NK-92 treated with Interleukin-12 subunit alpha and Interleukin-12 subunit beta, amount 100 ng/mL, for 24 hours (cell line): ENCODE results near the gene MTHFR.

Experiments used
- DNase-seq: peaks from one replicate; lab custom pipeline; 2025; lab: John Stamatoyannopoulos, UW

The MTHFR gene

DNA sequence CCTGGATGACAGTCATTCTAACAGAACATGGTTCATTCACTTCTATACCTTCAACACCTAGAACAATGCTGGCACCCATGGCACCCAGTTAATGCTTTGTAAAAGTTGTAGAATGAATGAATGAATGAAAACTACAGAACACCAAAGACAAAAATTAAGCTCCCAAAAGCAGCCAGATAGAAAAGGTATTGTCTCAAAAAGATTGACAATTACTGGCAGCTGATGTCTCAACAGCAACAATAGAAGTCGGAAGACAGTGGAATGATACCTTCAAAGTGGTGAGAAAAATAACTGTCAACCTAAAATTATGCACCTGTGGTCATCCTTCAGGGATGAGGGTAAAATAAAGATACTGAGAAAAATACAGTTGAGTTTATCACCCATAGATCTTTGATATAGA lies 48.7 kb downstream of the MTHFR start:
- DNase-seq: no peak

DNA sequence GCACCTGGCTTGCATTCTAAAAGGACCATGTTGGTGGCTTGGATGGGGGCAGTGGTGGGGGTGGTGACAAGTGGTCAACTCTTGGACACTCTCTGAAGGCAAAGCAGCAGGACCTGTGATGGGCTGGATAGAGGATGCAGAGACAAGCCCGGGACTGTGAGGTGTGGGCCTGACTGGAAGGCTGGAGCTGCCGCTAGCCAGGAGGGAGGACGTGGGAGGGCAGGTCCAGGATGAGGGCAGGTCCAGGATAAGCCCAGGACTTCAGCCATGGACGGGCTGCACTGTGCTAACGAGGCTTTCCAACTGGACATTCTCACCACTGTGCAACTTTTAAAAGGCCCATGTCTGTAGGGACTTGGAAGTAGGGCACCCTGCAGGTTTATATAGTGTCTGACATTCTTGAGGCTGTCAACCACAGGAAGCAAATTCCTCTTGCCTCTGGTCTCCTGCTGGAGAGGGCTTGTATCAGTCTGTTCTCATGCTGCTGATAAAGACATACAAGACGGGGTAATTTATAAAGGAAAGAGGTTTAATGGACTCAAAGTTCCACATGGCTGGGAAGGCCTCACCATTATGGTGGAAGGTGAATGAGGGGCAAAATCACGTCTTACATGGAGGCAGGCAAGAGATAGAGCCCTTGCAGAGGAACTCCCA lies 52.1 kb downstream of the MTHFR start:
- DNase-seq: no peak

DNA sequence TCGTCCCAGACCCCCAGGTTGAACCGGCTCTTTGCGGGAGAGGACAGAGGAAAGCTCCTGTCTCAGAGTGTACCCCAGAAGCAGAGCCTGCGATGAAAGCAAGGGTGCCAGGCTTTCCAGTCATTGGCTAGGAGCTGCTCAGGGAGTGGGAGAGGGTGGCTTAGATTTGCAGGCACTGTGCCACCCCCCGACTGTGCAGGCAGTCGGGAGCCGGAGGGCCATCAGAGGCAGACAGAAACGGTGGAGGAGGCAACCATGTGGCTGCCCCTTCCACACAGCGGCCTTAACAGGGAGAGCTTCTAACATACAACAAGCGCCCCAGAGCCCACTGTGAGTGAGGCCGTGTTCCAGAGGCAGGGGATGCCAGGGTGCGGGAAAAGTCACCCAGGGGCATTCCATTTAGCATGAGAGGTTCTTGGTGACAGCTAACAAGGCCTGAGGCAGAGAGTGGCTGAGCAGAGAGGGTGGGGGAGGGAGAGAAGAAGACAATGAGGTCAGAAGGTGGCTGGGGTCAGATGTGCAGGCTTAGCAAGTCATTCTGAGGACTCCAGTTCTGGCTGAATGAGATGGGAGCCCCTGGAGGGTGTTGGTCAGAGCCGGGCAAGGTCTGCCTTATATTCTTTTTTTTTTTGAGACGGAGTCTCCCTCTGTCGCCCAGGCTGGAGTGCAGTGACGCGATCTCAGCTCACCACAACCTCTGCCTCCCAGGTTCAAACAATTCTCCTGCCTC lies 53.2 kb downstream of the MTHFR start:
- no peak for DNase-seq

DNA sequence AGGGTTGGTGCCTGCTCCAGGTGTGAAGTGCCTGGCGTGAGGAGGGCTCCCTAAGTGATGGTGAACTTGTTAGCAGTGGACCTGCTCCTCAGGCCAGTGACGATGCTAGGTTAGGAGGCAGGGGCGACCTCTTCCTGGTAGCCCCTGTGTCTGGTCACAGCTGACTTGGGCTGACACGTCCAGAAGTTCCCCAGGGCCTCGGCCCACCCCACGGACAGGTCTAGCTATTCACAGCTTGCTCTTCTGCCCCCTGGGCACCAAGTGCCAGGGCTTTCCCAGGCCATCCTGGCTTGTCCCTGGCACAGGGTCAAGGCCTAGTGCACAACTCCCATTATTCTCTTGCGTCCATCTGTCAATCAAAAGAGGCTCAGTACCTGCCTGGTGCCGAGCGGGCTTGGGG lies 54.7 kb downstream of the MTHFR start:
- no peak for DNase-seq

DNA sequence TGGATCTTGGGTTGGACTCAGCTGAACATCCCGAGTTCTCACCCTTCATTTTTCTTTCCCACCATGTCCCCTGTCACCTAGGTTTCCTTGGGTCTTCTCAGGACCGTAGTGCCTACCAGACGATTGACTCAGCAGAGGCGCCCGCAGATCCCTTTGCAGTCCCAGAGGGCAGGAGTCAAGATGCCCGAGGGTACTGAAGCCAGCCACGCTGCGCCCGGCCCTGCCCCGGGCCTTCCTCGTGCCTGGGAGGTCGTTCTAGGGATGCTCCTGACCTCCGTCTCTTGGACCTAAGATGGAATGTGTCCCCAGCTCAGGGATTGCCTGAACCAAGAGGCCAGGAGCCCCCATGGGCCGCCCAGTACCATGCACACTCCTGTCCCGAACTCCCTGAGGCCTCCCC lies 55.8 kb downstream of the MTHFR start:
- no peak for DNase-seq

DNA sequence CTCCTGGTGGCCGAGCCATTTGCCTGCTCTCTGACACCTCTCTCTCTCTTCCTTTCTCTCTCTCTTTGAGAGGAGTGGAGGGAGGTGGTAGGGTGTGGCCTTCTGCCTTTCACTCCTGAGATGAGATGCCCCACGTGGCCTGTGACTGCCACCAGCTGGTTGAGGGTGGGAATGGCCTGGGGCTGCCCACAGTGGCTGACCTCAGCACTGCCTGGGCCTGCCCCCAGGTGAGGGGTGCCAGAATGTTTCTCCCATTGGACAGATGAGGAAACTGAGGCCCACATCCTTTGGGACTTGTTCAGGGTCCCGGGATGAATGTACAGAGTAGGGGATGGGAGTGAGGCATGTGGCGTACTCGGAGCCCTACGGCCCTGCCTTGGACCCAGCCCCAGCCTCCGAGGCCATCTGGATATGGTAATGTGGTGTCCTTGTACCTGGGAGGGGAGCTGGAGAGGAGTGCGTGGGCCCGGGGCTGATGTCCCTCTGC lies 56.5 kb downstream of the MTHFR start:
- peak; percentile 78 for DNase-seq

DNA sequence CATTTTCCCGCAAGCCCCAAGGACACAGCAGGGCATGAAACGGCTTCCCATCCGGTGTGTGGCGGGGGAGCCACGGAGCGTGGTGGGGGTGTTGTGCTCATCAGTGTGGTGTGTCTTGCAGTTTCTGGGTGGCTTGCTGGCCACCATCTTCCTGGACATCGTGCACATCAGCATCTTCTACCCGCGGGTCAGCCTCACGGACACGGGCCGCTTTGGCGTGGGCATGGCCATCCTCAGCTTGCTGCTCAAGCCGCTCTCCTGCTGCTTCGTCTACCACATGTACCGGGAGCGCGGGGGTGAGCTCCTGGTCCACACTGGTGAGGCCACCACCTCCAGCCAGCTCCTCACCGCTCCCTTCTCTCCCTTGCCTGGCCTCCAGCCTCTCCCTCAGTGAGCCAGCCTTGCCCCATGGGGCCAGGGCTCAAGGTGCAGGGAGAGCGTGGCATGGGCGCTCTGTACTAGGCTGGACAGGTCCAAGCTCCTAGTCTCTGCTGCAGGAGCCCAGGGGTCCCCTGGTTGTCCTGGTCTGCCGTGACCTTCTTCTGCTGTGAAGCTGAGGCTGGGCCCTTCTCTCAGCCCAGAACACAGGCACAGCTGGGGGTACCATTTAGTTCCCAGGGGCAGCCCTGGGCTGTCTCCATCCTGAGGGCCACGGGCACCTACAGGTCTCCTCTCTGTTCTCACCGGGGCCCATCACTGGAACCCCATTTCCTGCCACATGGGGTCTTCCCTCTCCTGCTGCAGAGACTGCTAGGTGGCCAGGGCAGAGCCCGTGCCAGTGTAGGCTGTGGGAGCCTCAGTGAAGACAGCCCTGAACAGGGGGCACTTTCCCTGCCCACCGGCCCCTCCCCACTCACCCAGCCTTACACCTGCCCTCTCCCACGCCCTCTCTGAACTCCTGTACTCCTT lies 57.2 kb downstream of the MTHFR start:
- no peak for DNase-seq

DNA sequence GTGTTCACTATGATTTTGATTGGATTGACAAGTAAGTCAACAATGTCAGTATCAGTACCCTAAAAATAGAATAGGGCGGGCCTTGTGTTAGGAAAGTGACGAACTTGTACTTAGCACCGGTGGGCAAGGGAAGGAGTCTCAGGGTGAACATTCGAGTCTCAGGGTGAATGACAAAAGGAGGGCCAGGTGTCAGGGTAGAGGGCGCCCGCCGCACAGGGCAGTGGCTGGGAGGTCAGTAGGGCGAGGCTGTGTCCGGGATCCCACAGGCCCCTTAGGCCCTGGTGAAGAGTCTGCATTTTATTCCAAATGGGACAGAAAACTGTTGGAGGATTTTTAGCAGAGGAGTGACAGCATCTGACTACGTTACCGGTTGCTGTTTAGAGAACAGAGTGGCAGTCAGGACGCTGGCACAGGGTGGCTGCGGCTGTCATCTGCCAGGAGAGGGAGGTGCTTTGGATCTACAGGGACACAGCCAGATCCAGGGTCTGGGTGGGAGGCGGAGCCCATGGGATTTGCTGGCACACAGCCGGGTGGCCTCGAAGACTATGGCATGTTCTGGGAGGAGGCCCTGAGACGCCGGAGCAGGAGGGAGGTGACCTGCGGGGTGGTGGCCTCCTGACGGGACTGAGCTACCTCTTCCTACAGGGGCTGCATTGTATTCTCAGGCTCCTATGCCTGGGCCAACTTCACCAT lies 58.8 kb downstream of the MTHFR start:
- no peak for DNase-seq

DNA sequence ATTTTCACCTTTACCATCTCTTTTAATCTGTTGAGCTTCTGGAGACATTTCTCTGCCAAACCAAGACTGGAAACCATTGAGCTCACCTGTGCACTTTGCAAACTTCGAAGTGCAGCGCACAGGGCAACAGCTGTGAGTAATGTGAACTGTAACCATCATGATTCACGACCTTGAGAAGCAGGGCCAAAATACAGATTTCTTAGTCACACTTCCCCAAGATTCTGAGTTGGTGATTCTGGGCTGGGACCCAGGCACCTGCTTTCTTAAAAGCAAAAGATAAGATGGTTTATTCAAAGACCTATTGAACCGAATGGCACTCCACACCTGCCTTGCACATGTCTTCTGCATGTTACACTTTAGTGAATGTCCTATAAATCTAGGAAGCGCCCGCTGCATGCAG lies 59.7 kb downstream of the MTHFR start:
- peak; percentile 36 for DNase-seq

DNA sequence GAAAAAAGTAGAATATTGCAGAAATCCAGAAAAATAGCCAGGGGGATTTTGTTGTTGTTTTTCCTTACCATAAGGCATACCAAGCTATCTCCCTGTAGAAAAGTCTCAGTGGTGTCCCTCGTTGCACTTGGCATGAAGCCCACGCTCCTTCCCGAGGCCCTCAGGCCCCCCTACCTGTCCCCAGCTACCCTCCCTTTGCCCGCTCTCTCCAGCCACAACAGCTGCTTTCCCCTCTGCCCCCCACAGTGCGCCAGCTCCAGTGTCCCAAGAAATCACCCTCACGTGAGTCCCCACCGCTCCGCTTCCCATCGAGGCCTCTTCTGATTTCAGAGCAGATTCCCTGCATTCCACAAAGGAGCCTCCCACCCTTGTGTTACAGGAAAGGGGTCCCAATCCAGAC lies 61.5 kb downstream of the MTHFR start:
- no peak for DNase-seq

DNA sequence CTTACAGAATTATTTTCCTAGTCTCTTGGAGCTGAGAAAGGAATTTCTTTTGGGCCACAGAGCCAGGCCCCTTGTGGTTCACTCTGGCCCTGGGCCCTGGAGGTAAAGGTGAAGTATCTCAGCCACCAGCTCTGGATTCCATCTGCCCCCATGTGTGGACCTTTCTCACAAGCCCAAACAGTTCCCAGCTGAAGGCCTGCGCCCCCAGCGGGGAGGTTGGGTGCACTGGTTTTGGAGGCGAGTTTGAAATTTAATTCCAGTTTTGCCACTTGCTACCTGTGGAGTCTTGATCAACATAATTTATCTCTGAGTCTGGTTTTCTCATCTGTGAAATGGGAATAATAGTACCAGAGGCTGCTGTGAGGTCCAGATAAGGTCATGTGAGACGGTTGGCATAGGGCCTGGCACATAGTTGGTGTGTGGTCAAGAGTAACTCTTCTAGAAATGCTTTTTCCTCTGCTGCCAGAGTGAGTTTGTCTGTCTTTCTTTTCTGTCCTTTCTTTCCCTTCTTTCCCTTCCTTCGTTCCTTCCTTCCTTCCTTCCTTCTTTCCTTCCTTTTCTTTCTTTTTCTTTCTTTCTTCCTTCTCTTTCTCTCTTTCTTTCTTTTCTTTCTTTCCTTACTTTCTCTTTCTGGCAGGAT lies 63.7 kb downstream of the MTHFR start:
- DNase-seq: no peak

DNA sequence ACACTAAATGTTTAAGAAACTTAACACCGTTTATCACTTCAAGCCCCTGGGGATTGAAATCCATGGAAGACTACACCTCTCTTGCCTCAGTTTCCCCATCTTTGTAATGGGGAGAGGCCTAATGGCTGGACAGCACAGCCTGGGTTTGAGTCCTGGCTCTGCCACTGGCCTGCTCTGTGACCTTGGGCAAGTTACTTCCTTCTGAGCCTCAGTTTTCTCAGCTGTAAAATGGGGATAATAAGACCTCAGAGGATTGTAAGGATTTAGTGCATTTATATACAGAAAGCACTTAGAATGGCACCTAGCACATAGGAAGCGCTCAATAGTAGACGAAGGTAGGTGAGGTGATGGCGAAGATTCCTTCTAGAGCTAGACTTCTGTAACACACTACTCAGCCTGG lies 64.3 kb downstream of the MTHFR start:
- no peak for DNase-seq

DNA sequence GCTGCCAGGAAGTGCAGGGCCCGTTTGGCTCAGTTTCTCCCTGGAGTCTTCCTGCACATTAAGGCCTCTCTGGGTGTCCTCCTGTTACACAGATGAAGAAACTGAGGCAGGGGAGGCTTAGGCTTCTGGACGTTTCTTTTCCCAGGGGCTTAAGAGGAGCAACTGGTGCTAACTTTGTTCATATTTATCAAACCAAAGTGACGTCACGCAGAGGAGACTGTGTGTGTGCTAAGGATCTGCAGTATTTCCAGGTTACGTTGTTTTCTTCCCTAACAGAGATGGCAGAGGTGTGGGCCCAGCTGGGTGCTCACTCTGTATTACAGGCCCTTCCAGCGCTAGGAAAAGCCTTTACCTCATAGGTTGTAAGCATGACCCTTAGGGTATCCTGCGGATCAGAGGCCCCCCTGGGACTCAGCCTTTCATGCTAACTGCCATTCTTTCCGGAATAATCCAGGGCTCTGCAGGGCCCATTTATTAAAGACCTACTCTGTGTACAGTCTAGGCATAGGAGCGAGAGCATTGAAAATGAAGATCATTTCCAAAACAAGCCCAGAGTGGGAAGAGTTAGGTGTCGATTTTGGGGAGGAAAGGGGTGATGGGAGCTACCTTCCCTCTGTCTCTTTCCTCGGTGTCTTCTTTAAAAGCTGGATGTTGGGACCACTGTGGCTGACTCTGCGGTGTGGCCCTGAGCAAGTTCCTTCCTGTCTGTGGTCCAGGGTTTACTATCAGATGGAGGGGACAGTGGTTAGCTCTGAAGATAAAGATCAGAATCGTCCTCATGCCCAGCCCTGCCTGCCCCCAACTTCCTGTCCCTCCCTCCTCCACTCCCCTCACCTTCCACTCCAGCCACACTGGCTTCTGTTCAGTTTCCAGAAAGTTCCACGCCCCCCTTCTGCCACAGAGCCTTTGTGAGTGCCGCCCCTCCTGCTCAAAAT lies 65.2 kb downstream of the MTHFR start:
- peak; percentile 78 for DNase-seq

DNA sequence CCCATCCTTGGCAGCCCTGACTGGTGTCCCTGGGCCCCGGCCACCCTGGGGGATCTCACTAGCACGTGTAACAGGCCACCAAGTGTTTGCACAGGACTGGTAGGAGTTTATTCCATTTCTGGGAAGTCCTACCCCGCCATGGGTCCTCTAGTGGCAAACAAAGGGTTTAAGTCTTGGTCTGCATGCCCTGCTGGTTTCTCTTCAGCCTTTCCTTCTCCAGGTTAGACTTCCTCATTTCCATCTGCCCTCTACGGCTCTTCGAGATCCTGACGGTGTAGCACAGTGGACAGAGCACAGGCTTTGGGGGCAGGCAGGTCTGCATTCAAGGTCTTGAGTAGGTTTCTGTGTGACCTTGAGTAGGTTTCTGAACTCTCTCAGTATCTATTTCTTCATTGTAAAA lies 67.0 kb downstream of the MTHFR start:
- DNase-seq: no peak

DNA sequence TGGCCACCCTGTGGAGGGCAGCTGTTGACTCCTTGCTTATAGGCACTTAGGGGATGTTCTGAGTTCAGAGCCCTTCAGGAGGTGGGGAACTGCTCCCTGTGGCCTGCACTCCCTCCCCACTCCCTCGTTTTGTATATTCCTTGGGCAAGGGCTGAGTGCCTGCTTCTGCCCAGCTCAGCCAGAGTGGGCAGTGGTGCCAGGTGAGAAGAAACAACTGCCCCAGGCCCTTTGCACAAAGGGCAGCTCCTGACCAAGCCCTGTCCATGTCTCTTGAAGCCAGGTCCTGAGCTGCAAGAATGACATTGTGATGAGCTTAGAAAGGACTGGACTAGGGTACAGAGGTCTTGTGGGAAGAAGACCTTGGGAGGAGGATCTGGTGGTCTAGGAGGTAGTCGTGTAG lies 67.7 kb downstream of the MTHFR start:
- DNase-seq: no peak

DNA sequence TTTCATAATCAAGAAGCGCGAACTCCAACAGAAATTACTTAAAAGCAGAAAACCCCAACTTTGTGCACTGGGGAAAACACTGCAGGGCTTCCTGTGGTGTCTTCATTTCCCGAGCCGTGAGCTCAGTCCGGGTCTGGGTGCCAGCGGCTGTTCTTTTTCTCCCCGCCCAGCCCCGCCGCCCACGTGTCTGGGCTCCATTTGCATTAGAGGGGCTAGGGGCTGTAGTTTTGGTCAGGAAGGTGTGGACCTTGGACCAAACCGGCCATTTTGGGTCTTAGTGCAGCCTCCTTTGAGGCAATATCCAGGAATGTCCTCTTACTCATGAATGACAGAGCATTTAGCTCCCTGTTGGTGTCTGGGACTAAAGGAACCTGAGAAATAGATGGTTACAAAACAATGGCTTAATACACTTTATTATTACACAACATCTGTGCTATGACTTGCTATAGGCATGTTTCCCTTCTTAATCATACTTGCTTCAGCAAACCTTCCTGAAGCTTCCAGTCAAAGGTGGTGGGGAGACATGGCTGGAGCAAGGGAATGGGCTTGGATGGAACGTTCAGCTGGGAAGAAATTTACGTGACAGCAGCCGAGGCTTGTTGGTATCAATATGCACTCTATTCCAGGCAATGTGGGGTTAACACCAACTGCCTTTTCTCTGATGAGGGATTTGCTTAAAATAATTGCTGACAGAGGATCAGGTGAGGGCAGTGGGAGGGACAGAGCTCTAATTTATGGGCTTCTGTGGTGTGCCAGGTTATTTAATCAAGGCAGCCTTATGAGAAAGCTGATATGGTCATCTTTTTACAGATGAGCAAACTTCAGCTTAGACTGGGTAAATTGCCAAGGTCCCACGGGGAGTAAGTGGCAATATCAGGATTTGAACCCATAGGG lies 68.8 kb downstream of the MTHFR start:
- peak; percentile 49 for DNase-seq

DNA sequence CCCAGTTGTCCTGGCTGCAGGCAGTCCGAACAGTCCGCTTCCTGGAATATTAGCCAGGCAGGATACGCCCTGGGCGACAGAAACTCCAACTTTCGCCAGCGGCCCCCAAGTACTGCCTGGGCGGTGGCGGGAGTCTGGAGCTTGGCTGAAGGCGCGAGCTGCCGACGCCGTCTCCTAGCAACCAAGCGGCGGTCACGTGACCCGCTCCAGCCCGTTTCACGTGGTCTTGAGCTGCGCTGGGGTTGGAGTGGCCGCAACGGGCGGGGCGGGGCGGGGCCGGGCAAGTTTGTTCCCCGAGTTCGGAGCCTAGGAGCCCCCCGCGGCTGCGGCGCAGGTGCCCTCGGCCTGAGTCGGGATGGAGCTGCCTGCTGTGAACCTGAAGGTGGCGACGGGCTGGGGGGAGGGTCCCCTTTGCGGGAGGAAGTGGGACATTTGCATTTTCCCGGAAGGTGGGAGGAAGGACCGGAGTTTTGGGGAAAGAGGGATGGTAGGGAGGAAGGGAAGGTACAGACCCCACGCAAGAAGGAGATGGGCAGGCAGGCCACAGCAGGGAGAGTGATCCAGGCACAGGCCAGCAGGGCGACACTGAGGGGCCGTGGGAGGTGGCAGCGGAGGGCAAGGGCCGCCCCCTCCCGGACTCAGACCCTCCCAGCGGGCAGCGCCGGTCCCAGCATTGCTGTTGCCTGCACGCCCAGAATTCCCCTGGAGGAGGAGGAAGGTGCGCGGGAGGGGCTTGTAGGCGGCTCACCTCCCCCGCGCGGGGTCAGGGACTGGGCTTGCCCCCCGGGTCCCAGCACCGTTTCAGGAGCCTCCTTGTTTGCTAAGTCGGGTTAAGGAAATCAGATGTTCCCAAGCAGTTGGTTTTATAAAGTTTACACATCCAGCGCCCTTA lies 69.7 kb downstream of the MTHFR start, which contains the start of gene AGTRAP:
Gene AGTRAP, plus strand, starts transcription at position 283 of the 892 bp plus-strand sequence. Its CDS starts 73 bp downstream, at position 356.
- DNase-seq: peak; percentile 55
